Thoracic aorta (tissue), 2 donors: ENCODE data around the gene EIF3I. TPM values are rescaled to one million over a fixed set of nuclear protein-coding genes. Genes with fewer than 3 reads are reported as not detected.

Source experiments
- ATAC-seq: fragments of 150-250 bp; one replicate; pipeline ENCODE4 v1.8.0; 2017; ENCODE audit warnings: low read depth; ENCODE audit not compliant: insufficient number of reproducible peaks, low FRiP score
- DNase-seq: peaks from one replicate; pipeline ENCODE4 v3.0.0-alpha.2; 2020; ENCODE audit warnings: low spot score
- H3K27ac ChIP-seq, 2 donors: fragments of 200-600 bp; sonication (generic); 1 replicate in 1 of 2; 2 replicates in 1 of 2; pipeline ENCODE4 v1.5.1; 2016; ENCODE audit warnings: mild to moderate bottlenecking in 2 of 2, moderate library complexity in 2 of 2
- H3K27me3 ChIP-seq: fragments of 200-600 bp; sonication (generic); replicated peaks from 2 replicates; pipeline ENCODE4 v1.6.0; 2016; ENCODE audit warnings: mild to moderate bottlenecking; ENCODE audit not compliant: insufficient read depth
- H3K36me3 ChIP-seq: fragments of 200-600 bp; sonication (generic); one replicate; pipeline ENCODE4 v1.5.1; 2016
- H3K4me1 ChIP-seq, 2 donors: fragments of 200-600 bp; sonication (generic); 1 replicate in 1 of 2; 2 replicates in 1 of 2; pipeline versions ENCODE4 v1.5.1 to v1.6.0; 2016; ENCODE audit warnings: low read depth in 2 of 2, mild to moderate bottlenecking in 1 of 2; ENCODE audit not compliant: control insufficient read depth in 1 of 2
- H3K4me3 ChIP-seq: fragments of 200-600 bp; sonication (generic); 2 replicates; pipeline ENCODE4 v1.5.1; 2016; ENCODE audit warnings: mild to moderate bottlenecking
- H3K9me3 ChIP-seq: fragments of 200-600 bp; sonication (generic); 2 replicates; pipeline ENCODE4 v1.5.1; 2016
- total RNA-seq, 2 donors: library from RNA; depleted of rRNA; stranded (reverse); fragments of >200 nt; gene quantifications; one replicate each; pipeline versions ENCODE4 v1.1.0 to v1.2.3, GENCODE V29; 2016
- TF ChIP-seq, protein P1 (sequence below): fragments of 200-600 bp; sonication (generic); IDR thresholded peaks from one replicate; pipeline ENCODE4 v1.5.1; 2019; ENCODE audit warnings: antibody characterized with exemption

Gene EIF3I
- total RNA-seq, 2 donors from 2014 or later = 105 to 114 TPM

GRCh38 chr1:32249831-32250525 is 27.8 kb downstream of the EIF3I start:
- ATAC-seq (no peak), DNase-seq (no peak)
- no peaks in the 10 kb centered on the region for H3K27me3 ChIP-seq
- H3K9me3 ChIP-seq = no peaks in the 10 kb centered on the region
- H3K27ac ChIP-seq = no peak overlapping the region
- no peak overlapping the region for H3K4me3 ChIP-seq
- H3K36me3 ChIP-seq = no peaks in the 10 kb centered on the region
- H3K4me1 ChIP-seq = peaks cover 6 to 20% of the 10 kb centered on the region in 2 donors
- TF ChIP-seq, protein P1, sequence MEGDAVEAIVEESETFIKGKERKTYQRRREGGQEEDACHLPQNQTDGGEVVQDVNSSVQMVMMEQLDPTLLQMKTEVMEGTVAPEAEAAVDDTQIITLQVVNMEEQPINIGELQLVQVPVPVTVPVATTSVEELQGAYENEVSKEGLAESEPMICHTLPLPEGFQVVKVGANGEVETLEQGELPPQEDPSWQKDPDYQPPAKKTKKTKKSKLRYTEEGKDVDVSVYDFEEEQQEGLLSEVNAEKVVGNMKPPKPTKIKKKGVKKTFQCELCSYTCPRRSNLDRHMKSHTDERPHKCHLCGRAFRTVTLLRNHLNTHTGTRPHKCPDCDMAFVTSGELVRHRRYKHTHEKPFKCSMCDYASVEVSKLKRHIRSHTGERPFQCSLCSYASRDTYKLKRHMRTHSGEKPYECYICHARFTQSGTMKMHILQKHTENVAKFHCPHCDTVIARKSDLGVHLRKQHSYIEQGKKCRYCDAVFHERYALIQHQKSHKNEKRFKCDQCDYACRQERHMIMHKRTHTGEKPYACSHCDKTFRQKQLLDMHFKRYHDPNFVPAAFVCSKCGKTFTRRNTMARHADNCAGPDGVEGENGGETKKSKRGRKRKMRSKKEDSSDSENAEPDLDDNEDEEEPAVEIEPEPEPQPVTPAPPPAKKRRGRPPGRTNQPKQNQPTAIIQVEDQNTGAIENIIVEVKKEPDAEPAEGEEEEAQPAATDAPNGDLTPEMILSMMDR = no peak

- H3K36me3 ChIP-seq = no peaks in the 10 kb centered on the region
- H3K4me3 ChIP-seq = peak within 1 kb of the TSS; percentile 30
- no peak for DNase-seq
- no peaks in the 10 kb centered on the region for H3K27me3 ChIP-seq
- H3K9me3 ChIP-seq = no peaks in the 10 kb centered on the region
- TF ChIP-seq, protein P1 = no peak
- ATAC-seq = no peak
- no peak within 1 kb of the TSS for H3K27ac ChIP-seq
- H3K4me1 ChIP-seq = peaks cover 6 to 20% of the 10 kb centered on the region in 2 donors
Observed at GRCh38 chr1:32250893-32251716, 28.9 kb downstream of the EIF3I start, which contains the start of gene LCK. Gene LCK, plus strand, starts transcription at chr1:32251265. Its CDS starts 23,065 bp downstream, at chr1:32274330.

DNA sequence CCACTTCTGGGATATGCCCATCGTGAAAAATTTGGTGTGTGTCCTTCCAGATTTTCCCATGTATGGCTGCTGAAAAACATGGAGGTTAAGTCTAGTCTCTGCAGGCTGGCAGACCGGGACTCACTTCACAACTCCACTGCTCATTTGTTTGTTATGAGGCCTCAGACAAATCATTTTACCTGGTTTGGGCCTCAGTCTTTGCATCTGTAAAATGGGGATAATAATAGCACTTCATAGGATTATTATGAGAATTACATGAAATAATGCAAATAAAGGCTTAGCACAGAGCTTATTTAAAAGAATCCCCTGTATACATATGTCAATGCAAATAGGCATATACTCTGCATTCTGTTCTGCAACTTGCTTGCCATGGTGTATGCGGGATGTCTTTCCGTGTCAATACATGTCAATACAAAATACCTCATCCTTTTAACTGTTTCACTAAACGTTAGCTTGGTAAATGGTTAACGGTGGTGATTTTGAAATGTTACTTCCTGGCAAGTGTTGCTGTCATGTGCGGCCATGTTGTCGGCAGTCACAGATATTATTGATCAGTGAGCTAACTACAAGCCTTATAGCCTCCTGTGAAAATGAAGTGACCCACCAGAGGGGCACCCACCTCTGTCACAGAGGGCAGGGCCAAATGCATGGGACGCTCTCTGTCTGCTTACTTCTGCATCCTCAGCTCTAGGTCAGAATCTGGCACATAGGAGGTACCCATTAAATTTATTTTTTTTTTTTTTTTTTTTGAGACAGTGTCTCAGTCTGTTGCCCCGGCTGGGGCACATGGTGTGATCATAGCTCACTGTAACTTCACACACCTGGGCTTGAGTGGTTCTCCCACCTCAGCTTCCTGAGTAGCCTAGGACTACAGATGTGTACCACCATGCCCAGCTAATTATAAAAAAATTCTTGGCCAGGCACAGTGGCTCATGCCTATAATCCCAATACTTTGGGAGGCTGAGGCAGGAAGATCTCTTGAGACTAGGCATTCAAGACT is 33.2 kb downstream of the EIF3I start:
- Histone ChIP-seq H3K36me3 (no peaks in the 10 kb centered on the region), H3K9me3 (no peaks in the 10 kb centered on the region), H3K27ac (no peak overlapping the region), H3K4me1 (no peaks in the 10 kb centered on the region), H3K27me3 (no peaks in the 10 kb centered on the region), H3K4me3 (no peak overlapping the region)
- no peak for ATAC-seq
- TF ChIP-seq, protein P1 = no peak
- DNase-seq = no peak

- H3K27me3 ChIP-seq = no peaks in the 10 kb centered on the region
- H3K36me3 ChIP-seq = no peaks in the 10 kb centered on the region
- TF ChIP-seq, protein P1 = no peak
- no peaks in the 10 kb centered on the region for H3K4me1 ChIP-seq
- H3K27ac ChIP-seq = no peak overlapping the region
- DNase-seq (no peak), ATAC-seq (no peak)
- no peaks in the 10 kb centered on the region for H3K9me3 ChIP-seq
- no peak overlapping the region for H3K4me3 ChIP-seq
Observed at GRCh38 chr1:32256473-32257226, 34.4 kb downstream of the EIF3I start.
